NCI-H1105 (cell line): ENCODE data around the gene RPS6KA6.

Experiments
- DNase-seq: peaks from one replicate; lab custom pipeline; 2025; lab: John Stamatoyannopoulos, UW

Gene RPS6KA6

DNA sequence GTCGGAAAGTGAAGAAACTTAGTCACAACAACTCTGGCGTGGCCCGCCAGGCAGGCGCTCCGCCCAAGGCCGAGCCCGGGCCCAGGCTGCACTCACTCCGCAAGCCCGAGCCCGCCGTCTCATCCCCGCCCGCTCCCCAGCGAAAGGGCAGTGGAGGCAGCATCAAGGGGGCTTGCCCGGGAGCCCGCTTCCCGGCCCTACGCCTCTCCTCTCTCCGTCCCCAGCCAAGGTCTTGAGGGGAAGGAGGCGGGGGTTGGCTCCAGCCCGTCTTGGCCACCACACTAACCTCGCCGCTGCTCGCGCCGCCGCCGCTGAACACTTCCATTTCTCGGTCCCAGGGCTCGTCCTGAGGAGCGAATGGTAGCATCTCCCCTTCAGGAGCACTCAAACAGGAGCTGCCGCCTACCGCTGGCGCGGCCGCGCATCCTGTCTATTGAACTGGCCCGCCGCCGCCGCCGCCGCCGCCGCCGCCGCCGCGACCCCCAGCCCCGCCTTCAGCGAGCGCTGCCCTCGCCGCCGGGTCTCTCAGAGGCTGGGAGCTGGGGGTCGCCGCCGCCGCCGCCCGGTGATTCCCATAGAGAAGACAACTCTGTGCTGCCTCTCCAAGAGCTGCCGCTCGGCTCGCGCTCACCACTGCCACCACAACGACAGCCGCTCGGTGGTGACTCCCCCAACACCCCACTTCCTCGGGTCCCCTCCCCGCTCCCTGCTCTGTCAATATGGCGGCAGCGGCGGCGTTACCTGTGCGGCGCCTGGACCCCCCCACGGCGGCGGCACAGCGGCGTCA is at the start of gene RPS6KA6:
TSS of gene RPS6KA6 (minus strand) at position 667 of the 787 bp plus-strand sequence. CDS start at position 367, 300 bp downstream.
- DNase-seq, result no peak

DNA sequence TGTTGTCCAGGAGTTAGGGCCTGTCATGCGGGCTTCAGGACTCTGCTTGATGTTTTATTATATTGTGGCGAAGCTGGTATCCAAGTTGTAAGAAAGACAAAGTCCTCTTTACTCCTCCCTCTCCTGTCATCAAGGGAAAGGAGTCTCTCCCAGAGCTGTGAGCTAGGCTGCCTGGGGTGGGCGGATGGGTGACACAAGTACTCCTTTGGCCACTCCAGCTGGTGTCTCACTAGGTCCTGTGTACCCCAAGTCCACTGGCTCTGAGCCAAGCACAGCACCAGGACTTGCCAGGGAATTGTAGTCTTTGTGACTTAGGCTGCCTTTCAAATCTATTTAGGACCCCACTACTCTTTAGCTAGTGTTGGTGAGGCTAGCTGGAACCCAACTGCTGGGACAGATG is 36.7 kb upstream of the RPS6KA6 start:
- DNase-seq, result no peak

DNA sequence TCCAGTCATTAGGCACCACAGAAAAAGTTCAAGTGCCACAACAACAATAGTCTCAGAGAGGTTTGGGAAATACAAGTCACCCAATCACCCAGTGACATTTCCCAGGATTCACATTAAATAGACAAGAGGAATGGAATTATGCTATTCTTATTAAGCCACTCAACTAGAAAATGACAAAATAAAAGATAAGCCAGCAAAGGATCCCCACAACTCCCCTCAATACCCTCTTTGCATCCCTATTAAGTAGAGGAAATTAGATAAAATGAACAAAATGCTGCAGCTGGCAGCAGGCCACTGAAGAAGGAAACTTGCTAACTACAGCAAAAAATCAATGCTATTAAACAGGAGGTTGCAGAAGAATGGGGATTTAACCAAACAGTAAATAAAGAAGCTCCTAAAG is 35.3 kb upstream of the RPS6KA6 start:
- DNase-seq, result no peak

DNA sequence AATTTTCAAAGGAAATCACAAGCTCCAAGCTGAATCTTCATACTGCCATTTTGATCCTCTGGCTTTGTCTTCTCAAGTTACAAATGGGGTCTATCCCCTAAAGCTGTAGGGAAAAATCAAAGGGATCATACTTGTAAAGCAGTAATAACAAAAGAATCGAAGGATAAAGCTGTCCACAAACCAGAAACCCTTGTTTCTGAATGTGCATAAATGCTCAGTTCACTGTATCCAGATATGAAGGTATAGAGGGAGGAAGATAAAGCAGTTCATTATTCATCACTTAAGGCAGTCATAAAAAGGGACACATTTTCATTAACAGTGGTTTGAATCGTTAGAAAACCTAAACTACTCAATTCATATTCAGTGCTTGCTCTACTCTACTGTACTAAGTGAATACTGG is 33.2 kb upstream of the RPS6KA6 start:
- DNase-seq, result no peak

DNA sequence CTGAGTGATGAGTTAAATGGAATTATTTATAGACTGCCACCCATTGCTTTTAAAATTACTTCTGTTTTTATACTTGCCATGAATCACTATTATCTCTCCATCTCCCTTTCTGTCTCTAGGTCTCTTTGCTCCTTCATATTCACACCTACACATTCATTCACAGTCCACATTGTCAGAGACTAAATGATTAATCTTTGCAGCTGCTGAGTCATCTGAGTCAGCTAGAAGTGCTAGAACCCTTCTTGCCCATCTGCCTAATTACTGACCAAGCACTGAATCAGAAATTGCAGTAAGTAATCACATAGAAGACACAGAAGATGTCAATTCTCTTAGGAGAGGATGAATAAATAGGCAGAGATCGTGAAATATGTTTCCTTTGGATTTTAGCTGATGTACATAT is 31.6 kb upstream of the RPS6KA6 start:
- DNase-seq, result no peak

DNA sequence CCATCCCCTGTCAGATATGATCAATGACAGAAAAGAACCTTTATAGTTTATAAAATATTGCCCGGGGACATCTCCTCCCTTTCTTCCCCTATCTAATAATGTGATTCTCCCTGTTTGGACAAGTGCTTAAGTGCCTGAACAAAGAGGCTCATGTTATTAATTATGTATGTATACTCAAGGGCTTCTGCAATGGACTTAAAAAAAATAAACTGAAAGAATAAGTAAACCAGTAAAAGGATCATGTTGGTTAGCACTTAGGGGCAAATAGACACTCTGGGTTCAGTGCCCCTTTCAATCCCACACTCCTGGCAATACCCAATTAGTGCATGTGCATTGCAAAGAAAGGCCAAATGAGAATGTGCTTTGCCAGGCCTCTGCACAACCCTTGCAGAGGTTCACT is 30.7 kb upstream of the RPS6KA6 start:
- DNase-seq, result peak; percentile 23

DNA sequence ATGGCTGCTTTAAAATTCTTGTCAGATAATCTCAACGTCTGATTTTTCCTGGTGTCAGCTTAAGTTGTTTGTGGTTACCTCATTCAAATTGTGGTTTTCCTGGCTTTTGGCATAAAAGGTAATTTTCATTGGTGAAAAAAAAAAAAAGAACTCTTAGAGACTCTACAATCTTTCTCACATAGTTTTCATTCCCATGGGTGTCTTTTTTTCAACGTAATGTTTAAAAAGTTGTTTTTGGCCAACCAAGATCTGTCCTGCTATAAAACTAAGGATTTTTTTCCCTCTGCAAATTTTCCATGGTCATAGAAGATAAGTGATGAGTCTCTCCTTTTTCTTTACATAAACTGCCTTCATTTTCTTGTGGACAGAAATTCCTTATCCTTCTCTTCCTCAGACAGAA is 28.9 kb upstream of the RPS6KA6 start:
- DNase-seq, result no peak

DNA sequence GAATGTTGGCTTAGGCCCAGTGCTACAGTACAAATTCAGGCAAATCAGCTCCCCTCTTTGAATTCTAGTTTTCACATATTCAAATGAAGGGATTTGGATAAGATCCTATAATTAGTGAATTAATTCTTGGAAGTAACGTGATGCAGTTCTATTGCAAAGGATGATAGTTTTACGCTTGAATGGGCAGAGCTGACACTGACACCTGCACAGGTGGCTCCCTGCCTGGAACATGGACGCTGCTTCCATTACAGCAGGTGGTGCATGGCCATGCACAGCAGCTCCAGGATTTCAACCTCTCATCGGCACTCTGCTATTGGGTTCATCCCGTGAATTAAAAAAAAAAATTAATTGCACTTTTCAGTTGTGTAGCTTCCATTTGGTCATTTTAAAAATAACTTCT is 28.4 kb upstream of the RPS6KA6 start:
- peak; percentile 73 for DNase-seq

DNA sequence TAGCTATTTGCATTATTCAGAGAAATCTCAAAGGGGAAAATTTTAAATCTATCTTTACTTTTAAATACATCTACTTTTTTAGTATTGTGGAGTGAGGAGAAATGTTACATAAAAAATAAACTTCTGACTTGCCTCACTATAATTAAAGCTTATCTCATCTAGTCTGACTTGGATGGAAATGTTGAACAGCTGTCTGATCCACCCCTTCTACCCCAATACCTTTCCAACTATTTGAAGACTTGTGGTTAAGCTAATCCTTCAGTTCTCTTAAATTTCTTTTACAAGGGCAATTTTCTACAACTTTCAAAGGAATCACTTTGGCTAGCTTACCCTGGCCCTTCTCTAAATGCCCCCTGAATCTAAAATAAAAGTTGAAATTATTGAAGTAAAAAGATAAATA is 17.3 kb upstream of the RPS6KA6 start:
- no peak for DNase-seq

DNA sequence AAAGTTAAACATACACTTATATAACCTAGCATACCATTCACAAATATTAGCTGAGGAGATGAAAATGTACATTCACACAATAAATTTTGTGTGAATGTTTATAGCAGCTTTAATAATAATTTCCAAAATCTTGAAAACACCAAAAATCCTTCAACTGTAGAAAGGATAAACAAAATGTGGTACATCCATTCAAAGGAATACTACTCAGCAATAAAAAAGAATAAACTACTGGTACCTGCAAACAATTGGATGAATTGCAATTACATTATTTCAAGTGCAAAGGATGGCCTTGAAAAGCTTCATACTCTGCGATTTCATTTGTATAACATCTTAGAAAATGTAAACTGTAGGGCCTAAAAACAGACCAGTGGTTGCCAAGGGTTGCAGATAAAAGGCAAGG is 11.7 kb upstream of the RPS6KA6 start:
- no peak for DNase-seq

DNA sequence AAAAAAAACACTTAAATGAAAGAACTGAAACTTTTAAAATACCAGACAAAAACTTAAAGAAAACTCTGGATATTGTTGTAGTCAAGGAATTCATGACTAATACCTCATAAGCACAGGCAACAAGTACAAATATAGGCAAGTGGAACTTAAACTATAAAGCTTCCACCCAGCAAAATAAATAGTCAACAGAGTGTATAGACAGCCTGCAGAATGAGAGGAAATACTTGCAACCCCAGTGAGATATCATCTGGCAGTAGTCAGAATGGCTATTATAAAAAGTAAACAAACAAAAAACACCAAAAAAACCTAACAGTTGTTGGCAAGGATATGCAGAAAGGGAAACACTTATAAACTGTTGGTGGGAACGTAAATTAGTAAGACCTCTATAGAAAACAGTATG is 9.6 kb upstream of the RPS6KA6 start:
- no peak for DNase-seq

DNA sequence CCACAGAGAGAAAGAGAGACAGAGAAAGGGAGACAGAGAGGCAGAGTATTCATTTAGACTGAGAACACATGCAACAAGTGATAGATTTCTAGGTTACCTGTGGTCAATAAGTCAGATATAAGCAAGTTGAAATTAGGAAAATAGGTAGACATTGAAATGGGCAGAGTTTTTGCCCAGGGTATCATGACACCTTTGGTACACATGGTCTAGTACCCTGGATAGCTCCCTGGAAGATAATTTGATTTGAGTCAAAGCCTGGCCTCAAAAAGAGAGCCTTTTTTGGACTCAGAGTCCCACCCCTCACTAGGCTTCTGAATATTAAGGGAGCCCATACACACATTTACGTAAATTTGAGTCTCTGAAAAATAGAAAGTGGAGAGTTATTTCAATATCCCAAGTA is 4.0 kb upstream of the RPS6KA6 start:
- DNase-seq, result no peak

DNA sequence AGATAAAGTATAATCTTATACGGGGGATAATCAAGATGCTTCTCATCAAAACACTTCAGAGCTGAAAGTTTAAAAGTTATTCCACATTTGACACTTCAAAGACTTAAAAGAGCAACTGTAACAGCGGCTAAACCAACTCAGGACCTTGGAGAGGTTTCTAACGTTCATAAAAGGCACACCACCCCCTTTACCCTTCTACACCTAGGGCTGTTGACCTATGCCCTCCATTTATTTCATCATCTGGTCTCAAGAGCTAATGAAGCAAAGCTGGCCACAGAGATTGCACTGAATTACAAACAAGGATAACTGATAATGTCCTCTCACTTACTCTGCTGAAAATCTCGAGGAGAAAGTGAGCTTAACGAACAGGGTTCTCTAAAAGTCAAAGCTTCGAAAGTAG is 1.1 kb upstream of the RPS6KA6 start:
- no peak for DNase-seq

DNA sequence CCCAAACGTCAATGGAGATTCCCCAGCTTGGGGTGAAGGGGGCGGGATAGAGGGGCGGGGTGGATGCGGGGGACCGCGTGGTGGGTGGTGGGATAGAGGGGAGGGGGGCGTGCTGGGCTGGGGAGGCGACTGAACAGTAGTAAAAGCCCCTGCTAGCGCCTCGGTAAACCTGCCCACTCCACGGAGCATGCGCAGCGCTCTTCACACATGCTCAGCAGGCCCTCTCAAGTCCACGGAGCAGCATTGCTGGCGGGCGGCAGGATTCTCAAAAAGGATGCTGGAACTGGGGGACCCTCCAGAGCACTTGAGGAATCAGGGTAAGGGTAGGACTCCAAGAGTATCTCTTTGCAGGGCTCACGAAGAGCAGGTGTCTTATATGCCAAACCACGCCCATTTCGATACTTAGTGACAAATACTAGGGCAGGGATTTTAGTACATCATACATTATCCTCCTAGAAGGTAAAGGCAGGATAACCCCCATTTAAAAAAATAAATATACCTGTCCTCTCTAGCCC is 378 bp upstream of the RPS6KA6 start:
- peak; percentile 65 for DNase-seq

DNA sequence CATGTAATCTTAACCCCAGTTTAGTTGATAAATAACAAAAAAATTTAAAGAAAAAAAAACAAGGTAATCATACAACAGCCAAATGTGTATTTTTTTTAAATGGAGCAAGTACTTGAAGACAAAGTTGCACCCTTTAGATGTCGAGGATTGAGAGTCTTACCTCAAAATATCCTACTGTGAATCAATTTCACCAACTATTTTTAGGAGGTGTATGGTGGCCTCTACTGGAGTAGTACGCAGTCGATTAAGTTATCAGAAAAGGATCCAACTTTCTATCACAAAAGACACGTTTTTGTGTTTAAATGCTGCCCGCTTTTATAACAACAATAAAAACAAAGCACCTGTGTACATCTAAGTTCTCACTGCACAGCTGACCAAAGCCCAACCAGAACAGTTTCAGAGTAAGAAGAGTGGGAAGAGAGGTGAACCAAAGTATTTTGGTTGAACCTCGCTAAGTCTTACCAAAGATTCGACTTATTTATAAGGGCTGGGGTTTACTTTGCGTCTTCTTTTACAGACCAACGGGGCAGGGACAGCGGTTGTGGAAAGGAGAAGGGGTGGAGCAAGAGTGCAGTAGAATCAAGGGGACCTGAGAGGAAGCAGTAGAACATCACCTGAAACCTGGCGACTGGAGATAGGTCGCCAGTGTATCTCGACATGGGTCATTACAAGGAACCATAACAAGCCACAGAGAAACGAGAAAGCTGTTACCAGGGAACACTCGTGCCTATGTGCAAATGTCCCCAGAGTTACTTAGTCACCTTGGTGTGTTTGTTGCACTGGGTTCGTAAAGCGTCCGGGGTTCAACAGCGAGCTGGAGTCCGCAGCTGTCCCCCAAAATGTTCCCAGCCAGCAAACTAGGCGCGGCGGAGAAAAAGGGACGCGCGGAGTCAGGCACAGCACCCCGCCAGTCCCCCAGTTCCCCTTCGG is 1.1 kb downstream of the RPS6KA6 start:
- DNase-seq, result no peak

DNA sequence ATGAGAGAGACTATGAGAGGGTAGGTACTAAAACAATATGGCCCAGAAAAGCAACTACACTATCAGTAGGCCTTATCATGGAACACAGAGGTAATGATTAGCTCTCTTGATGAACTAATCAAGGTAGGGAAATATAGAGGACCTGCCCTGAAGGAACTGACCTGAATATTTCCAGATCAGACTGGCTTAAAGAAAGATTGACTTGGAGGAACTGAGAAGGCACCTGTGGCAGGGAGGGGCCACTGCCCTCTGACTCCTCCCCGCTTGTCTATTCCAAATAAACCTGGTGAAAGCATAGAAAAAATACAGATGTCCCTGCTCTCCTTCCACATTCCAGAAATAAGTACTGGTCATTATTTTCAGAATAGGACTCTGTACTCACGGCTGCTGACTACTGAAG is 5.5 kb downstream of the RPS6KA6 start:
- no peak for DNase-seq

DNA sequence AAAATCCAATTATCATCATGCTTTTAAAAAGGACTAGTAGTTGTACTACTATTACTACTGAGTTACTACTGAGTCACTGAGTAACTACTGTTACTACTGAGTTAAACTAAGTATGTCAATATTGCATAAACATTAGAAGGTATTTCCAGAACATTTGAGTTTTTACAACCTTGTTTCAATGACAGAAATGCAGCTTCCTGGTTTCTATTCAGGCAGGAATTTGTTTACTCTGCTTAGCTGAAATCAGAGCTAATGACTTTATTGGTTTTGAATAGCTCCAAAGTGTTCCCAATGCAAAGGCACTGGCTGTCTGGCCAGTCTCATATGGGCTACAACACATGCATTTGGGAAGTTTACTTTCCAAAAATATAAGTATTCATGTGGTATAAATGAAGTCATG is 12.0 kb downstream of the RPS6KA6 start:
- DNase-seq, result no peak

DNA sequence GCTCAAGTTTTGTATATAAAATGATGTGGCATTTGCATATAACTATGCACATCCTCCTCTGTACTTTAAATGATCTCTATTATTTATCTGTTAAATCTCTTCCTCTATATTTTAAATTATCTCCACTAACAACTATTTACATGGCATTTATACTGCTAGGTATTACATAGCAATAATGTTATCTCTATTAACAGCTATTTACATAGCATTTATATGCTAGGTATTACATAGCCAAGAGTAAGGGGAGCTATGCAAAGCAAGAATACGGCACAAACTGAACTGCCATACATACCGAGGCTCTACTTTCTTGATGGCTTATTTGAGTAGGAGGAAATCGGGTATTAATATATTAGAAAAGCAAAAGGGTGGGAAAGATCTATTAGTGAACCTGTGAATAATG is 12.7 kb downstream of the RPS6KA6 start:
- no peak for DNase-seq

DNA sequence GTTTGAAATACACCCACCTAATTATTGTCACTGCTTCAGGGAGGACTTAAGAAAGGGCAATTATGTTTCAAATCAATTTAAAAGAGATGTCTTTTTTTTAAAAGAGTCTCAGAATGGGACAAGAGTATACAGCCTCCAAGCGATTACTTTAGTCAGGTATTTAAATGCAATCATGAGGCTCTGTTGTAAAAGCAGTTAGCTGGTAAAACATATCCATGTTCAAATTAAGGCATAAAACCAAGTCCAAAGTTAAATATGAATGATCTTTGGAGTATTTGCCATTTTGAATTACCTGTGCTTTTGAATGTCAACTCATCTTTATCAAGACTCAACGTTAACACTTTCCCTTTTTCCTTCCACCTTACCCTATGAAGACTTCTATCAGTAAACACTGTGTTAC is 13.7 kb downstream of the RPS6KA6 start:
- DNase-seq, result no peak

DNA sequence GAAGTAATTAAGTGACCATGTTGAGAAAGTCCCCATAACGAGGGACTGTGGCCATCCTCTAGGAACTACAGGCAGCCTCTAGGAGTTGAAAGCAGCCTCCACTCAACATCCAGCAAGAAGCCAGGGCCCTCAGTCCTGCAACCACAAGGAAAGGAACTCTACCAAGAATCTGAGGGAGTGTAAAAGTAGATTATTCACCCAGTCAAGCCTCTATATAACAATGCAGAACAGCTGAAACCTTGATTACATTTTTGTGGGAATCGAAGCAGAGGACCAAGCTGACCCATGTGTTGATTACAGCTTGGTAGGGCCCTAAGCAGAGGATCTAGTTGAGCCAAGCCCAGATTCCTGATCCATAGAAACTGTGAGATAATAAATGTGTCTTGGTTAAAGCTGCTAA is 17.1 kb downstream of the RPS6KA6 start:
- DNase-seq, result no peak

DNA sequence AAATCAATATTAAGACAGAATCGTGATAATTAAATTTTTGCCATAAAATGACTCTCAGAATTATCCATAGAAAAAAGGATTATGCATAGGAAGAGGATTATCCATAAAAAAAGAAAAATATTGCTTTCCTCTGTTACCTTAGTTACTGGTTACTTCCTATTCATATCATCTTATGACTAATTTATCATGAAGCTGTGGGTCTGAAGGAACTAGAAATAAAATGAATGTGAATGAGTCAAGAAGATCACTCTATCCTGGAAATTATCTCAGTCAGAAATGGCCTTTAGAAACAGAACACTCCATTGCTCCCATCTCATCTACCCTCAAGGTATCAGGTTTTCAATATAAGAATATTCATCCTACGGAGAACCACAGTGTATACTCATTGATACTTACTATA is 19.4 kb downstream of the RPS6KA6 start:
- DNase-seq, result no peak

DNA sequence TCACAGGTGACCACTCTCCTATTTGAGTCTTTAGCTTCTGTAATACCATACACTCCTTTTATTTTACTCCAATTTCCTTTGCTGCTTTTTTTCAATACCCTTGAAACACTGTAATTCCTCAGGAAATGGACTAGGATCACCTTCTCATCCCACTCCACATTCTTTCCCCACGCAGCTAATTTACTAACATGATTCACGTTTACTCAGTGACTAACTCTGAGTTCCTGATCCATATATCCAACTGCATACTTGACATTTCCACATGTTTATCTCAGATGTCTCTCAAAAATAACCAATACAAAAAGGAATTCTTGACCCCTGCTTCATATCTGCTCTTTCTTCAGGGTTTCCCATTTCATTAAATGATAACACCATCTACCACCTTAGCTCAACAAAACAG is 19.9 kb downstream of the RPS6KA6 start:
- no peak for DNase-seq

DNA sequence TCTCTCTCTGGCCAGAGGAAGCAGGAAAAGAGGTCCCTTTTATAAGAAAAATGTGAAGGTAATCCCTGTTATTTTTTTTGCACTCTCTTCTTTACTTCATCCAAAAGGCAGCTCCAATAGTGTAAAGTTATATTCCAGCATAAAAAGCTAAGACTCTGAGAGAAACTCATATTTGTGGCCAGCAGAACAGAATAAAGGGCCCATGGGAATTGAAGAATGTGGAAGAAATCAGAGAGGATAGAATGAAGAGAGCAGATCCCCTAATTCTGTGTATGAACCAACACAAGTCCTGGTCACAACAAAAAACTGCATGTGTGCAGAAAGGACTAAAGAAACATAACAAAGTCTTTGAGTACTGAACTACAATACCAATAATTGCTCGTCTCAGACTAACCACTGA is 22.3 kb downstream of the RPS6KA6 start:
- no peak for DNase-seq
